SK-N-SH (cell line): ENCODE results near the gene PDE10A. TPM values are rescaled to one million over a fixed set of nuclear protein-coding genes. Genes with fewer than 3 reads are reported as not detected.

Experiments used
- CTCF ChIA-PET: fragments of 300-600, 350-600 bp; formaldehyde crosslinking; extraction: SDS; loops from one replicate; lab custom pipeline; 2021; lab: Yijun Ruan, JAX
- POLR2A ChIA-PET: fragments of 350-600 bp; sonication (Branson Sonifier 250); formaldehyde crosslinking; extraction: SDS; loops from one replicate; lab custom pipeline; 2020; ENCODE audit warnings: antibody characterized with exemption, inconsistent platforms; lab: Yijun Ruan, JAX
- DNase-seq: peaks from one replicate; pipeline ENCODE4 v3.0.0; 2012
- H2AFZ ChIP-seq: fragments of 200-600 bp; sonication (generic); 2 replicates; pipeline ENCODE4 v1.8.1; 2016; ENCODE audit warnings: antibody characterized with exemption, mild to moderate bottlenecking, low read depth
- H3F3A ChIP-seq: fragments of 200-600 bp; sonication (generic); replicated peaks from 2 replicates; pipeline ENCODE3; 2016; ENCODE audit warnings: antibody characterized with exemption, mild to moderate bottlenecking; ENCODE audit not compliant: insufficient read depth
- H3K27ac ChIP-seq, 2 experiments: fragments of 200-500 bp in 1 of 2; fragments of 200-600 bp in 1 of 2; sonication (Bioruptor generic) in 1 of 2; sonication (generic), shearing (Covaris generic) in 1 of 2; 2 replicates each; pipeline versions ENCODE4 v1.5.1 to v1.6.1; 2014 to 2016; ENCODE audit warnings: low read depth in 2 of 2, inconsistent platforms in 1 of 2, low read length in 1 of 2, mild to moderate bottlenecking in 1 of 2, mixed read lengths in 1 of 2
- H3K27me3 ChIP-seq: fragments of 200-600 bp; sonication (generic), shearing (Covaris generic); 2 replicates; pipeline ENCODE4 v1.6.1; 2016; ENCODE audit warnings: mixed run types; ENCODE audit not compliant: insufficient read depth
- H3K36me3 ChIP-seq, 2 experiments: fragments of 200-500 bp in 1 of 2; fragments of 200-600 bp in 1 of 2; sonication (Bioruptor generic) in 1 of 2; sonication (generic) in 1 of 2; replicated peaks in 1 of 2; 2 replicates each; pipeline versions ENCODE3 to v1.5.1; 2014 to 2016; ENCODE audit warnings: low read length in 1 of 2, mild to moderate bottlenecking in 1 of 2; ENCODE audit not compliant: insufficient read depth in 2 of 2, control insufficient read depth in 1 of 2
- H3K4me1 ChIP-seq, 2 experiments: fragments of 200-500 bp in 1 of 2; fragments of 200-600 bp in 1 of 2; sonication (Bioruptor generic) in 1 of 2; sonication (generic), shearing (Covaris generic) in 1 of 2; 2 replicates each; pipeline versions ENCODE4 v1.5.1 to v1.6.1; 2014 to 2016; ENCODE audit warnings: low read depth in 1 of 2, low read length in 1 of 2, mixed run types in 1 of 2; ENCODE audit not compliant: insufficient read depth in 2 of 2, control insufficient read depth in 1 of 2
- H3K4me2 ChIP-seq: fragments of 200-600 bp; sonication (generic), shearing (Covaris generic); 2 replicates; pipeline ENCODE4 v1.6.1; 2017; ENCODE audit warnings: mixed run types
- H3K4me3 ChIP-seq, 2 experiments: fragments of 200-500 bp in 1 of 2; fragments of 200-600 bp in 1 of 2; sonication (Bioruptor generic) in 1 of 2; sonication (generic), shearing (Covaris generic) in 1 of 2; 2 replicates each; pipeline versions ENCODE4 v1.5.1 to v1.8.1; 2014 to 2016; ENCODE audit warnings: low read depth in 2 of 2, inconsistent platforms in 1 of 2, low read length in 1 of 2, mild to moderate bottlenecking in 1 of 2, mixed read lengths in 1 of 2, moderate library complexity in 1 of 2
- H3K79me2 ChIP-seq: fragments of 200-600 bp; sonication (generic); 2 replicates; pipeline ENCODE4 v1.8.1; 2017; ENCODE audit warnings: mild to moderate bottlenecking; ENCODE audit not compliant: insufficient read depth
- H3K9ac ChIP-seq: fragments of 200-600 bp; sonication (generic); 2 replicates; pipeline ENCODE4 v1.6.1; 2017; ENCODE audit warnings: mixed run types
- H3K9me2 ChIP-seq: fragments of 200-600 bp; sonication (generic); 2 replicates; pipeline ENCODE4 v1.6.1; 2017; ENCODE audit warnings: mixed run types
- H3K9me3 ChIP-seq: fragments of 200-600 bp; sonication (generic); 2 replicates; pipeline ENCODE4 v1.6.1; 2017; ENCODE audit warnings: mixed run types, mild to moderate bottlenecking, moderate library complexity
- H4K20me1 ChIP-seq: fragments of 200-600 bp; sonication (generic); 2 replicates; pipeline ENCODE4 v1.6.1; 2017; ENCODE audit warnings: mild to moderate bottlenecking, mixed run types; ENCODE audit not compliant: insufficient read depth
- CHD2 ChIP-seq: fragments of 150-350 bp; IDR thresholded peaks from 2 replicates; pipeline ENCODE4 v1.6.1; 2018; ENCODE audit warnings: low read length; ENCODE audit not compliant: partially characterized antibody
- EZH2phosphoT487 ChIP-seq: fragments of 200-600 bp; sonication (generic); IDR thresholded peaks from 2 replicates; pipeline ENCODE4 v1.6.1; 2017; ENCODE audit warnings: low read depth, mixed run types, mild to moderate bottlenecking, antibody characterized with exemption, moderate library complexity, borderline replicate concordance
- FOXJ3 ChIP-seq: sonication (generic); formaldehyde crosslinking; IDR thresholded peaks from 2 replicates; pipeline ENCODE4 v1.5.1; 2020; ENCODE audit warnings: mild to moderate bottlenecking, missing genetic modification reagents
- FOXM1 ChIP-seq: IDR thresholded peaks from 2 replicates; pipeline ENCODE4 v1.4.0; 2012; ENCODE audit warnings: low read depth, mild to moderate bottlenecking
- GATA2 ChIP-seq: sonication (generic); formaldehyde crosslinking; IDR thresholded peaks from 2 replicates; pipeline ENCODE4 v1.5.0; 2020; ENCODE audit warnings: mild to moderate bottlenecking, missing genetic modification reagents
- MEF2A ChIP-seq: IDR thresholded peaks from 2 replicates; pipeline ENCODE4 v1.4.0; 2012; ENCODE audit warnings: low read depth, borderline replicate concordance
- NRF1 ChIP-seq: IDR thresholded peaks from 2 replicates; pipeline ENCODE4 v1.6.1; 2012; ENCODE audit warnings: low read depth, mild to moderate bottlenecking, low read length
- RAD21 ChIP-seq: IDR thresholded peaks from 2 replicates; pipeline ENCODE4 v1.6.1; 2012; ENCODE audit warnings: mild to moderate bottlenecking, low read length
- RXRA ChIP-seq: IDR thresholded peaks from 2 replicates; pipeline ENCODE4 v1.4.0; 2012; ENCODE audit warnings: low read depth, mild to moderate bottlenecking, borderline replicate concordance
- SMC3 ChIP-seq: IDR thresholded peaks from 2 replicates; pipeline ENCODE4 v1.6.1; 2012; ENCODE audit warnings: low read depth, low read length, improper control_type of control experiment
- WGBS: methylation state at CpG from one replicate; pipeline ENCODE4 v1.1.6; 2017; ENCODE audit warnings: low lambda C conversion rate; 5-methylcytosine and 5-hydroxymethylcytosine counted together
- polyA plus RNA-seq, 3 experiments: library from polyadenylated mRNA; depleted of rRNA; stranded (reverse); fragments of >200 nt; gene quantifications; 2 replicates each; pipeline ENCODE4 v1.2.3, GENCODE V29; 2012
- TF ChIP-seq, protein P1 (sequence below): fragments of 150-350 bp; IDR thresholded peaks from 2 replicates; pipeline ENCODE4 v1.6.1; 2016; ENCODE audit warnings: mild to moderate bottlenecking, low read depth, low read length
- TF ChIP-seq, protein P2 (sequence below): IDR thresholded peaks from 2 replicates; pipeline ENCODE4 v1.4.0; 2012; ENCODE audit warnings: low read depth, borderline replicate concordance
- TF ChIP-seq, protein P3 (sequence below): IDR thresholded peaks from 2 replicates; pipeline ENCODE4 v1.4.0; 2012; ENCODE audit warnings: low read depth, borderline replicate concordance
- TF ChIP-seq, protein P4 (sequence below): IDR thresholded peaks from 2 replicates; pipeline ENCODE4 v1.4.0; 2012; ENCODE audit warnings: low read depth

Gene PDE10A
- polyA plus RNA-seq, 1 of the 3 experiments (the other 2 are of a cell fraction): 0.43 TPM

DNA sequence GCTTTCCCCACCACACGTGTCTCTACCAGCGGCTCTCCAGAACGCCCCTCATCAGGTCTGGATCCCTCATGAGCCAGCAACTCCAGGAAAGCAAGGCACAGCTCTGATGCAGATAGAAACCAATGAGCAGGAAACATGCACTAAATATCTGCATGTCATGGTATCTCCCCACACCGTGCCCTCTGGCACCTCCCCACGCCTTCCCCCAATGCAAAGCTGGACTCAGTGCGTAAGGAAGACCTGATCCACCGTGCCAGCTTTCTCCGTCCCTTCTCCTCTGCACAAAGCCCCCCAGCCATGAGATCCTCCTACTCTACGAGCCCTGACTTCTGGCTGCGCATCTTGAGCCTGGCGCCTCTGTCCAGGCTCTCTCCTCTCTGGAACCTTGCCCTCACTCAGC is 9.4 kb downstream of the PDE10A start:
- ChIA-PET POLR2A (no interaction called here), CTCF (interaction anchor here (0.9 kb wide), 1 partner anchor 197 kb away, joined by 3 read pairs; no protein-coding TSS in a partner anchor)
- Histone ChIP-seq H3K4me1 (peaks cover 0 to 7% of the 10 kb centered on the region in 2 experiments; a peak in 1 of 4 replicates), H3K79me2 (no peaks in the 10 kb centered on the region), H3K9me2 (no peaks in the 10 kb centered on the region), H3F3A (peaks cover 5% of the 10 kb centered on the region), H3K36me3 (no peaks in the 10 kb centered on the region), H3K9ac (no peak overlapping the region), H3K4me3 (no peak overlapping the region), H2AFZ (no peak overlapping the region), H3K27ac (no peak overlapping the region), H3K4me2 (0 out of 2 replicates have a peak overlapping the region, but pooled peaks have one; percentile 50), H4K20me1 (no peaks in the 10 kb centered on the region), H3K9me3 (no peaks in the 10 kb centered on the region), H3K27me3 (no peaks in the 10 kb centered on the region)
- WGBS: 46% methylated on average over 11 of the region's 11 CpGs
- no peak for TF ChIP-seq RAD21
- no peak for TF ChIP-seq GATA2 (CRISPR knock-in tag)
- TF ChIP-seq, protein P1, sequence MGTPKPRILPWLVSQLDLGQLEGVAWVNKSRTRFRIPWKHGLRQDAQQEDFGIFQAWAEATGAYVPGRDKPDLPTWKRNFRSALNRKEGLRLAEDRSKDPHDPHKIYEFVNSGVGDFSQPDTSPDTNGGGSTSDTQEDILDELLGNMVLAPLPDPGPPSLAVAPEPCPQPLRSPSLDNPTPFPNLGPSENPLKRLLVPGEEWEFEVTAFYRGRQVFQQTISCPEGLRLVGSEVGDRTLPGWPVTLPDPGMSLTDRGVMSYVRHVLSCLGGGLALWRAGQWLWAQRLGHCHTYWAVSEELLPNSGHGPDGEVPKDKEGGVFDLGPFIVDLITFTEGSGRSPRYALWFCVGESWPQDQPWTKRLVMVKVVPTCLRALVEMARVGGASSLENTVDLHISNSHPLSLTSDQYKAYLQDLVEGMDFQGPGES: no peak
- TF ChIP-seq RXRA: no peak
- TF ChIP-seq, protein P2, sequence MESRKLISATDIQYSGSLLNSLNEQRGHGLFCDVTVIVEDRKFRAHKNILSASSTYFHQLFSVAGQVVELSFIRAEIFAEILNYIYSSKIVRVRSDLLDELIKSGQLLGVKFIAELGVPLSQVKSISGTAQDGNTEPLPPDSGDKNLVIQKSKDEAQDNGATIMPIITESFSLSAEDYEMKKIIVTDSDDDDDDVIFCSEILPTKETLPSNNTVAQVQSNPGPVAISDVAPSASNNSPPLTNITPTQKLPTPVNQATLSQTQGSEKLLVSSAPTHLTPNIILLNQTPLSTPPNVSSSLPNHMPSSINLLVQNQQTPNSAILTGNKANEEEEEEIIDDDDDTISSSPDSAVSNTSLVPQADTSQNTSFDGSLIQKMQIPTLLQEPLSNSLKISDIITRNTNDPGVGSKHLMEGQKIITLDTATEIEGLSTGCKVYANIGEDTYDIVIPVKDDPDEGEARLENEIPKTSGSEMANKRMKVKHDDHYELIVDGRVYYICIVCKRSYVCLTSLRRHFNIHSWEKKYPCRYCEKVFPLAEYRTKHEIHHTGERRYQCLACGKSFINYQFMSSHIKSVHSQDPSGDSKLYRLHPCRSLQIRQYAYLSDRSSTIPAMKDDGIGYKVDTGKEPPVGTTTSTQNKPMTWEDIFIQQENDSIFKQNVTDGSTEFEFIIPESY: no peak
- TF ChIP-seq CHD2: no peak
- no peak for TF ChIP-seq FOXM1
- TF ChIP-seq FOXJ3 (CRISPR knock-in tag): no peak
- no peak for TF ChIP-seq SMC3
- TF ChIP-seq, protein P3, sequence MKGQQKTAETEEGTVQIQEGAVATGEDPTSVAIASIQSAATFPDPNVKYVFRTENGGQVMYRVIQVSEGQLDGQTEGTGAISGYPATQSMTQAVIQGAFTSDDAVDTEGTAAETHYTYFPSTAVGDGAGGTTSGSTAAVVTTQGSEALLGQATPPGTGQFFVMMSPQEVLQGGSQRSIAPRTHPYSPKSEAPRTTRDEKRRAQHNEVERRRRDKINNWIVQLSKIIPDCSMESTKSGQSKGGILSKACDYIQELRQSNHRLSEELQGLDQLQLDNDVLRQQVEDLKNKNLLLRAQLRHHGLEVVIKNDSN: no peak
- TF ChIP-seq, protein P4, sequence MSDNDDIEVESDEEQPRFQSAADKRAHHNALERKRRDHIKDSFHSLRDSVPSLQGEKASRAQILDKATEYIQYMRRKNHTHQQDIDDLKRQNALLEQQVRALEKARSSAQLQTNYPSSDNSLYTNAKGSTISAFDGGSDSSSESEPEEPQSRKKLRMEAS: no peak
- TF ChIP-seq NRF1: no peak
- TF ChIP-seq EZH2phosphoT487: no peak
- DNase-seq: no peak

DNA sequence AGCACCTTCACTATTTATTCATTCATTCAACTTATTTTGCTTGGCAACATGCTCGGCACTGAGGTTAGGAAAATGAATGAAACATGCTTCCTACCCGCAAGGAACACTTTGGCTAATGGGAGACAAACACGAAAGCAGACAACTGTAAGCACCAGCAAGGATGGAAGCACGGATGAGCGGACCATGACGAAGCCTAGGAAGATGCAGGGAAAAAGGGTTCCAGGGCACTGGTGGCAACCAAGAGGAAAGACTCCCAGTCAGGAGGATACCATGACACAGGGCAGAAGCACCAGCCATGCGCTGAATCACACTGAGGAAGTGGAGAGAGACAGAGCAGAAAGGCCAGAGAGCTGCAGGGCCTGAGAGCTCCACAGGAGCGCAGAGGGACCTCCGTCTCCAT is 9.8 kb downstream of the PDE10A start:
- no peak overlapping the region for H3K27ac ChIP-seq
- H3K9me2 ChIP-seq: no peaks in the 10 kb centered on the region
- H3K79me2 ChIP-seq: no peaks in the 10 kb centered on the region
- no peak overlapping the region for H3K9ac ChIP-seq
- no peaks in the 10 kb centered on the region for H3K36me3 ChIP-seq
- peaks cover 0 to 7% of the 10 kb centered on the region in 2 experiments; a peak in 1 of 4 replicates for H3K4me1 ChIP-seq
- ChIA-PET CTCF (no interaction called here), POLR2A (no interaction called here)
- WGBS: 47% methylated on average over 6 of the region's 9 CpGs
- peak overlapping the region; percentile 50; the same call in 1 of the 2 replicates for H3K4me2 ChIP-seq
- no peaks in the 10 kb centered on the region for H3K9me3 ChIP-seq
- no peak overlapping the region for H3K4me3 ChIP-seq
- H2AFZ ChIP-seq: no peak overlapping the region
- TF ChIP-seq MEF2A: no peak
- TF ChIP-seq GATA2 (CRISPR knock-in tag): no peak
- H4K20me1 ChIP-seq: no peaks in the 10 kb centered on the region
- peaks cover 5% of the 10 kb centered on the region for H3F3A ChIP-seq
- H3K27me3 ChIP-seq: no peaks in the 10 kb centered on the region
- no peak for DNase-seq
